OCI-LY1 (cell line): ENCODE data around the gene KIF14.

Experiments used
- EZH2 ChIP-seq: fragments of 200-600 bp; sonication (generic), shearing (Covaris generic); IDR thresholded peaks from 2 replicates; pipeline ENCODE4 v1.8.0; 2017; ENCODE audit warnings: borderline replicate concordance, mixed run types, mild to moderate bottlenecking, antibody characterized with exemption, low read length, moderate library complexity, mixed read lengths
- TF ChIP-seq, protein P1 (sequence below): fragments of 200-600 bp; sonication (generic), shearing (Covaris generic); IDR thresholded peaks from 2 replicates; pipeline ENCODE4 v1.5.1; 2017; ENCODE audit warnings: mild to moderate bottlenecking, antibody characterized with exemption, low read length, moderate library complexity, mixed read lengths

DNA sequence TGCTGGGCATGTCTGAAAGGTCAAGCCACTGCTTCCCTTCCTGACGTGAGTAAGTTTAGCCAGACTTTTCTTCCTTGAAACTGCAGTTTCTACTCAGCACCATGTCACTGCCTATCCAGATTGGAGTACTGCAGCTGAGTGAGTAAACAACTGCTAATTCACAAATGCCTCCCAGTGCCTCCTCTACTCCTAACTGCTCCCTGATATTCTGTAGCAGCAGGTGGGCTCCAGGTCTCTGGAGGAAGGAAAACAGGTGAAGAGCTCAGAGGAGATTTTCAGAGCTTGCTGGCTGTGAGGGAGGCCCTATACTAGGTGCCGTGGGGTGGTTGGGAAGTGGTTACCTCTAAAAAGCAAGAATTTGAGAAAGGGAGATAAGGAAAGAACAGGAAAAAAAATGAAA lies 96.5 kb downstream of the KIF14 start:
- TF ChIP-seq, protein P1, sequence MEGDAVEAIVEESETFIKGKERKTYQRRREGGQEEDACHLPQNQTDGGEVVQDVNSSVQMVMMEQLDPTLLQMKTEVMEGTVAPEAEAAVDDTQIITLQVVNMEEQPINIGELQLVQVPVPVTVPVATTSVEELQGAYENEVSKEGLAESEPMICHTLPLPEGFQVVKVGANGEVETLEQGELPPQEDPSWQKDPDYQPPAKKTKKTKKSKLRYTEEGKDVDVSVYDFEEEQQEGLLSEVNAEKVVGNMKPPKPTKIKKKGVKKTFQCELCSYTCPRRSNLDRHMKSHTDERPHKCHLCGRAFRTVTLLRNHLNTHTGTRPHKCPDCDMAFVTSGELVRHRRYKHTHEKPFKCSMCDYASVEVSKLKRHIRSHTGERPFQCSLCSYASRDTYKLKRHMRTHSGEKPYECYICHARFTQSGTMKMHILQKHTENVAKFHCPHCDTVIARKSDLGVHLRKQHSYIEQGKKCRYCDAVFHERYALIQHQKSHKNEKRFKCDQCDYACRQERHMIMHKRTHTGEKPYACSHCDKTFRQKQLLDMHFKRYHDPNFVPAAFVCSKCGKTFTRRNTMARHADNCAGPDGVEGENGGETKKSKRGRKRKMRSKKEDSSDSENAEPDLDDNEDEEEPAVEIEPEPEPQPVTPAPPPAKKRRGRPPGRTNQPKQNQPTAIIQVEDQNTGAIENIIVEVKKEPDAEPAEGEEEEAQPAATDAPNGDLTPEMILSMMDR, result no peak
- TF ChIP-seq EZH2, result no peak
